HG03378 (cell line): ENCODE results near the gene SPTBN2.

Experiments used
- ATAC-seq: cut with Tn5 transposase; IDR thresholded peaks from one replicate; pipeline ENCODE4 v1.9.1; 2021; ENCODE audit warnings: mild to moderate bottlenecking, moderate library complexity; ENCODE audit not compliant: unreplicated experiment

SPTBN2 gene

GRCh38 chr11:66728693-66729385 is at the start of gene SPTBN2:
Gene SPTBN2 (minus strand): TSS chr11:66729216. CDS start chr11:66721240, 7,976 bp downstream.
- no peak for ATAC-seq

GRCh38 chr11:66768818-66769217 is 39.8 kb upstream of the SPTBN2 start:
- ATAC-seq: no peak

- ATAC-seq: no peak
Measured at GRCh38 chr11:66768088-66768521, 39.1 kb upstream of the SPTBN2 start.

GRCh38 chr11:66767666-66768065 is 38.6 kb upstream of the SPTBN2 start:
- no peak for ATAC-seq

- no peak for ATAC-seq
Measured at GRCh38 chr11:66766681-66767080, 37.7 kb upstream of the SPTBN2 start.

DNA sequence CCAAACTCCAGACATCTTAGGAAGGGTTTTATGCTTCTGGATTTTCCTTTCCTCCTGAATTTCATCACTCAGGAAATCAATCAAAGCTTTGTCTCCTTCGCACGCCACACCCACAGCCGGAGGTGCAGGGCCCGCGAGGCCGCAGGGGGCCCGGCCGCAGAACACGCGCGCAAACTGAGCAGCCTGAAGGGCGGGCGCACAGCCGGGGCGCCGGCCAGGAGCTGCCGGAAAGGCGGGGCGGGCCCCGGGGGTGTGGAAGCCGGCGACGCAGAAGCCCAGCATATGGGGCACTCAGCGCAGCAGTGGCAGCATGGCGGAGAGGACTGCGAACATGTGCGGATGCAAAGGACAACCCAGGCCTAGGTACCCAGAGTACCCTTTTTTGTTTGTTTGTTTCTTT is 33.1 kb upstream of the SPTBN2 start:
- ATAC-seq: no peak

- no peak for ATAC-seq
Measured at GRCh38 chr11:66752148-66752547, 23.1 kb upstream of the SPTBN2 start.

GRCh38 chr11:66749091-66749490 is 20.1 kb upstream of the SPTBN2 start:
- ATAC-seq: no peak

GRCh38 chr11:66747480-66747879 is 18.5 kb upstream of the SPTBN2 start:
- no peak for ATAC-seq

- ATAC-seq: no peak
Measured at GRCh38 chr11:66745356-66746235, 16.6 kb upstream of the SPTBN2 start.

DNA sequence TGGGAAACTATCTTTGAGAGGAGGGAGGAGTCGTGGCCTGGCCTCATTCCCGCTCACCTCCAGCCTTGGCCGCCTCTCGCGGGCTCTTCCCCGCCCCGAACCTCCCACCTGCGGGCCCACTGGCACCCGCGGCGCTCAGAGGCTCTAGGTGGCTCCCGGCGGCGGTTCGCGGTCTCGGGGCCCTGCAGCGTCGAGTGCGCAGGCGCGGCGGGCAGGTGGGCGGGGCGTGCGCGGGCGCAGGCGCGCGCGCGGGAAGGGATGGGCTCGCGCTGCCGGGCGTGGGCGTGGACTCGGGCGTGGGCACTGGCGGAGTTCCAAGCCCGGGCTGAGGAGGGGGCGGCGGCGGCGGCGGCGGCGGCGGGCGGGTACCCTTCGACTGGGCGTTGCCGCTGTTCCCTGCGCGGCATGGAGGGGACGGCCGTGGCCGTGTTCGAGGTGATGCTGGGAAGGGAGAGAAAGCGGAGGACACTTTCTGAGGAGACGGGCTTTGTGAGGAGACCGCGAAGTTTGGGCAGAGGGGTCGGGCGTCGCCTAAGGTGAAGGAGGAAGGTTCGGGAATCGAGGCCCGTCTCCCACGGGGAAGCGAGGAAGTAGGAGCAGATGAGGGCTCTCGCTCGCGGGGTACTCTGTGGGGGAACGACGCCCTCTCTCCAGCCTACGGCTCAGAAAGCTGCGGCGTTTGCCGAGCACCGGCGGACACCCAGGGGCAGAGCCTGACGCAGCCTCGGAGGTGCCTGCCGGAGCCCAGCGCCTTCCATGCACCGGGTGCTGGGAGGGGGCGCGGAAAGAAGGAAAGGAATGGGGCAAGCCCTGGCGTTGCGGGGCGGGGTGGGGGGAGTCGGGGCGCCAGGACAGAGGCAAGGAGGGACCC is 15.7 kb upstream of the SPTBN2 start:
- ATAC-seq: no peak

GRCh38 chr11:66743271-66743968 is 14.4 kb upstream of the SPTBN2 start:
- ATAC-seq: no peak

- ATAC-seq: no peak
Measured at GRCh38 chr11:66741153-66741552, 12.1 kb upstream of the SPTBN2 start.

GRCh38 chr11:66739983-66740382 is 11.0 kb upstream of the SPTBN2 start:
- ATAC-seq: no peak

DNA sequence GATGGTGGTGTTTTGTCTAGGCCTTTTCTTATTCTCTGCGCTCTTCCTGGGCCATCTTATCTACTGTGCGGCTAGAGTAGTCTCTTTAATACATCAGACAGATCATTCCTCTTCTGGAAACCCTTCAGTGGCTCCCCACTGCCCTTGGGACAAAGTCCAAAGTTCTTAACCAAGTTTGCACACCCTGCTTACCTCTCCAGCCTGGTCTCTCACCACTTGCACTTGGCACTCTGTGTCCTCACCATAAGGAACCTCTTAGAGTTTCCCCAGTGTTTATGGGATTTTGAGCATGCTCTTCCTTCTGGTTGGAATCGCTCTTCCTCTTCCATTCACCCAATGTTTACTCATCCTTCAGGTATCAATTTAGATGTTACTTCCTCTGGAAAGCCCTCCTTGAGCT is 5.2 kb upstream of the SPTBN2 start:
- no peak for ATAC-seq

GRCh38 chr11:66729447-66729846 is 431 bp upstream of the SPTBN2 start:
- no peak for ATAC-seq

GRCh38 chr11:66728038-66728692 is 851 bp downstream of the SPTBN2 start:
- no peak for ATAC-seq

DNA sequence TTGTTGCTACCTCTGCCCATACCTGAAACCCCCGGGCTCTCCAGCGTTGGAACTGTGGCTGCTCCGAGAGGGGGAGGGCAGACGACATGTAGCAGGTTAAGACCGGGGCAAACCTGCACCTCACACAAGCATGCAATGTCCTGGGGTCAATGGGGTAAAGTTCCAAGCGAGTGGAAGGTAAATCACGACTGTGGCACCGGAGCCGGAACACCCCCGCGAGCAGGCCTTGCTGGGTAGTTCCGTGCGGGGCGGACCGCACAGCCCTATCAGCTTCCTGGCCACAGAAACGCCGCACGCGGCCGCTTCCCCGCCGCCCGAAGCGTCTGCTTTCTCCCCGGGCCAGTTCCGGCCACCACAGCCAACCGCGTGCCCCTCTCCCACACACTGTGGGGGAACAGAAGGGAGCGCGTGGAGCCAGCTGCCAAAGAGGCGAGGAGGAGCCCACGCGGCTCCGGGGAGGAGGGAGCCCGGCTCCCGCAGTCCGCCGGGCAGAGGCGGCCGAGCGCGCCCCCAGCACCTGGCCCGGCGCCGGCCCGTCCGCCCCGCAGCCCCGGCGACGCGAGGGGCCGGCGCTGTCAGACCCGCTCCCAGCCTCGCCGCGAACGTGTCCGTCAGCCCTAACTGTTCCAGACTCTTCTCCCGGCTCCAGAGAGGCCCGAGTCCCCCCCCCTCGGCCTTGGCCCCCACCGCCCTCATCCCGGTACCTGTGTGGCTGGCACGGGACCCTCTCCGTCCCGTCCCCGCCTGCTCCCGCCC is 1.6 kb downstream of the SPTBN2 start:
- no peak for ATAC-seq

GRCh38 chr11:66725647-66726046 is 3.4 kb downstream of the SPTBN2 start:
- no peak for ATAC-seq
